HAP-1 (cell line): ENCODE data around the gene AK8.
"Not testable (repeated sequence)": the region's sequence is repeated elsewhere in the genome, so short reads cannot be mapped to it uniquely, and the experiment has no call there.

ENCODE experiments used
- DNase-seq, 2 experiments: peaks; one replicate each; pipeline ENCODE4 v3.0.0-alpha.2; 2016 to 2020; ENCODE audit warnings: low spot score in 2 of 2
- H3K27me3 ChIP-seq: fragments of 250-450 bp; sonication (Bioruptor Pico); 2 replicates; pipeline ENCODE4 v1.5.1; 2020; ENCODE audit warnings: low read depth, mild to moderate bottlenecking, moderate library complexity
- H3K36me3 ChIP-seq: fragments of 250-450 bp; sonication (Bioruptor Pico); replicated peaks from 2 replicates; pipeline ENCODE4 v1.5.1; 2020; ENCODE audit warnings: mild to moderate bottlenecking
- H3K4me1 ChIP-seq: fragments of 250-450 bp; sonication (Bioruptor Pico); 2 replicates; pipeline ENCODE4 v1.5.1; 2020; ENCODE audit warnings: mild to moderate bottlenecking
- H3K4me3 ChIP-seq: fragments of 250-450 bp; sonication (Bioruptor Pico); 2 replicates; pipeline ENCODE4 v1.5.1; 2020; ENCODE audit warnings: mild to moderate bottlenecking, moderate library complexity
- H3K9me3 ChIP-seq: fragments of 250-450 bp; sonication (Bioruptor Pico); 2 replicates; pipeline ENCODE4 v1.5.1; 2020; ENCODE audit warnings: mild to moderate bottlenecking, moderate library complexity
- in situ Hi-C: fragments of 300-500 bp; cut with MboI; formaldehyde crosslinking; loops from 3 replicates; pipeline ENCODE4 v1.14.3; 2020; ENCODE audit warnings: low sequenced_read_pairs, inconsistent platforms, mixed read lengths

Gene AK8

GRCh38 chr9:132711846-132712245, 166.2 kb downstream of the AK8 start:
- Histone ChIP-seq H3K27me3 (no peaks in the 10 kb centered on the region; the same call in 1 of the 2 replicates), H3K4me3 (no peak overlapping the region), H3K36me3 (no peaks in the 10 kb centered on the region), H3K4me1 (no peaks in the 10 kb centered on the region), H3K9me3 (no peaks in the 10 kb centered on the region)
- in situ Hi-C loops: no loop called here
- DNase-seq: no peak

- in situ Hi-C loops, DNase-seq, H3K4me1 ChIP-seq: not testable (repeated sequence)
Observed at GRCh38 chr9:132711152-132711551, 166.9 kb downstream of the AK8 start.

GRCh38 chr9:132710333-132710732, 167.8 kb downstream of the AK8 start:
- DNase-seq: peak in 1 of 2 experiments; percentile 16
- no peak overlapping the region for H3K4me3 ChIP-seq
- H3K9me3 ChIP-seq: no peaks in the 10 kb centered on the region
- no peaks in the 10 kb centered on the region for H3K4me1 ChIP-seq
- no peaks in the 10 kb centered on the region; the same call in 1 of the 2 replicates for H3K27me3 ChIP-seq
- no peaks in the 10 kb centered on the region for H3K36me3 ChIP-seq
- in situ Hi-C loops: no loop called here

More at GRCh38 chr9:132711152-132711551, 166.9 kb downstream of the AK8 start:
- H3K4me3 ChIP-seq, H3K27me3 ChIP-seq, H3K9me3 ChIP-seq, H3K36me3 ChIP-seq: not testable (repeated sequence)

GRCh38 chr9:132708769-132709430, 169.2 kb downstream of the AK8 start:
- H3K4me1 ChIP-seq: no peaks in the 10 kb centered on the region
- no peaks in the 10 kb centered on the region for H3K9me3 ChIP-seq
- H3K4me3 ChIP-seq: no peak overlapping the region
- in situ Hi-C loops: no loop called here
- DNase-seq: no peak
- H3K36me3 ChIP-seq: no peaks in the 10 kb centered on the region
- H3K27me3 ChIP-seq: no peaks in the 10 kb centered on the region; the same call in 1 of the 2 replicates

DNA sequence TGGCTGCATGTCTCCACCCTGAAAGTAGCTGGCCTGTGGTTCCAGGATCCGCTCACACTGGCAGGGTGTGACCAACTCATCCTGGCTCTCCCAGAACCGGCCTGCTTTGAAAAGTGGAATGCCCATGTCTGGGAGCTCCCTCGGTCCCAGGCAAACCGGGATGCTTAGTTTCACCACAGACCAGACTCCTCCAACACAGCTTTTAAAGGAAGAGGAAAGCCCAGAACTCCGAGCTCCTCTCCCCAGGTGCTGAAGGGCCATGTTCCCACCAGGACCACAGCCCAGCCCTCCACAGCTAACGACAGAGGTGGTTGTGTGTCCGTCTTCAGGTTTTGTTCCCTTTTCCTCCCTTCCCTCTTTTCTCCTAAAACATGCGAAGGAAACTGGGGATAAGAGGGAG, 169.8 kb downstream of the AK8 start:
- Histone ChIP-seq H3K36me3 (no peaks in the 10 kb centered on the region), H3K4me1 (no peaks in the 10 kb centered on the region), H3K9me3 (no peaks in the 10 kb centered on the region), H3K27me3 (no peaks in the 10 kb centered on the region; the same call in 1 of the 2 replicates), H3K4me3 (no peak overlapping the region)
- no peak for DNase-seq
- in situ Hi-C loops: no loop called here

GRCh38 chr9:132703336-132703735, 174.7 kb downstream of the AK8 start:
- in situ Hi-C loops: no loop called here
- DNase-seq: no peak
- H3K4me3 ChIP-seq: no peak overlapping the region
- H3K9me3 ChIP-seq: peaks cover 7% of the 10 kb centered on the region
- H3K4me1 ChIP-seq: no peaks in the 10 kb centered on the region
- no peaks in the 10 kb centered on the region for H3K36me3 ChIP-seq
- H3K27me3 ChIP-seq: no peaks in the 10 kb centered on the region

DNA sequence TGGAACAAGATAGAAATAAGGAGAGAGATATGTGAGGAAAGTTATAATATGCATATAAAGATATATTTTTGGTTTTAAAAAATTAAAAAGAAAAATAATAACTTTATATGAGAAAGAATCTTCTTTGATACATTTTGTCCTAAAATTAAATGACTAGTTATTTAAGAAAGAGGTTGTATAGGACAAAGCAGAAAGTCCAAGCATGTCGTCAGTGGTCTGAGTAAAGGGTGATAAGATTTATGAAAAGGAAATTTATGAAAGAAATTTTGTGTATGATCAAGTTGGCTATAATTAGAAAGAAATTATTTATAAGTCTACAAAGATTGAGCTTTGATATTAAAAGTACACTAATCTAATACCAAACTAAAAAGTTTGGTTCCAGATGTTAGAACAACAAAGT, 175.8 kb downstream of the AK8 start:
- Histone ChIP-seq H3K4me1 (no peaks in the 10 kb centered on the region), H3K27me3 (no peaks in the 10 kb centered on the region), H3K9me3 (peaks cover 7% of the 10 kb centered on the region), H3K4me3 (no peak overlapping the region), H3K36me3 (no peaks in the 10 kb centered on the region)
- in situ Hi-C loops: no loop called here
- DNase-seq: no peak

- in situ Hi-C loops: no loop called here
- Histone ChIP-seq H3K9me3 (peaks cover 7% of the 10 kb centered on the region), H3K36me3 (no peaks in the 10 kb centered on the region), H3K4me1 (no peaks in the 10 kb centered on the region), H3K4me3 (no peak overlapping the region), H3K27me3 (no peaks in the 10 kb centered on the region)
- DNase-seq: no peak
Observed at GRCh38 chr9:132699956-132700355, 178.1 kb downstream of the AK8 start.

DNA sequence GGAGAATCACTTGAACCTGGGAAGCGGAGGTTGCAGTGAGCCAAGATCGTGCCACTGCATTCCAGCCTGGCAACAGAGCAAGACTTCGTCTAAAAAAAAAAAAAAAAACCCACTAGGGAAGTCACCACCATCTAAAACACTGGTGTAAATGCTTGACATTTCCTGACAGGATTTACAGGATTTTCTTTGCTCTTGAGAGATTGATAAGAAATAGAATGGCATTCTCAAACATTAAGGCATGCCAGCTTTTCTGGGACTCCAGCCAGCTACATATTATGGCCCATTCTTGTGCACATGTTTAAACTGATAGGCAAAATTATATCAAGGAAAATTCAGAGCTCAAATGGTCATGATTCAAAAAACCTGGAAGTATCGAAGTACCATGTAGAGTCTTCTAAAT, 179.1 kb downstream of the AK8 start:
- no peaks in the 10 kb centered on the region for H3K36me3 ChIP-seq
- H3K27me3 ChIP-seq: no peaks in the 10 kb centered on the region
- H3K4me1 ChIP-seq: no peaks in the 10 kb centered on the region
- DNase-seq: no peak
- H3K9me3 ChIP-seq: peaks cover 7% of the 10 kb centered on the region
- in situ Hi-C loops: no loop called here
- H3K4me3 ChIP-seq: no peak overlapping the region

DNA sequence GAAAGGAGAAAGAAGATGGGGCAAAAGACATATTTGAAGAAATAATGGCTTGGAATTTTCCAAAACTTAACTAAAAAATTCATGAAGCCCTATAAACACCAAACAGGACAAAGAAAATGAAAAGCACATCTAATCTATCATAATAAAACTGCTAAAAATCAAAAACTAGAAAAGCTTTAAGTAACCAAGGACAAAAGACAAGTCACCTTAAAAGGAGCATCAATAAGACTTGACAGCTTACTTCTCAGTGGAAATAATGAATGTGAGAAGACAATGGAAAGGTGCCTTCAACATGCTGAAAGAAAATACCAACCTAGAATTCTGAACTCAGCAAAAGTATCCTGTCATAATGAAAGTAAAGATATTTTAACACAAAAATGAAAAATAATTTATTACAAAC, 180.9 kb downstream of the AK8 start:
- no peaks in the 10 kb centered on the region for H3K4me1 ChIP-seq
- H3K9me3 ChIP-seq: peaks cover 3% of the 10 kb centered on the region
- peaks cover 4% of the 10 kb centered on the region; the same call in 1 of the 2 replicates for H3K36me3 ChIP-seq
- no peaks in the 10 kb centered on the region for H3K27me3 ChIP-seq
- in situ Hi-C loops: no loop called here
- no peak for DNase-seq
- H3K4me3 ChIP-seq: no peak overlapping the region

DNA sequence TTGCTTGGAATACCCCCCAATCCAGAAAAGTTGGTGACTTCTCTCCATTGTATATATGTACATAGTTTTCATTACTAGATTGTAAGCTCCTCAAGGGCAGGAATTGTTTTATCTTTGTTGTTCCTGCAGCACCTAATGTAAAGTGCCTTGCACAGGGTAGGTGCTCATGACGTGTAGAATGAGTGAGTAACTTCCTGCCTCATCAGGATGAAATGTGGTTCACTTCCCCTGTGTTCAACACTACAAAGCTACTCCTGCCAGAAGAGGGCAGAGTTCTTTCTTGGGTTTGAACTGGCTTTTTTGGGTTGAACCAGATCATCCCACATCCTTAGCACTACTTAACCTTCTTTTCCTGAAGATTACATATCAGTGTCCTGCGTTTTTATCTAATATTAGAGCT, 183.9 kb downstream of the AK8 start:
- Histone ChIP-seq H3K27me3 (no peaks in the 10 kb centered on the region), H3K4me1 (no peaks in the 10 kb centered on the region), H3K9me3 (no peaks in the 10 kb centered on the region; the same call in 1 of the 2 replicates), H3K36me3 (peaks cover 26% of the 10 kb centered on the region), H3K4me3 (no peak overlapping the region)
- DNase-seq: no peak
- in situ Hi-C loops: no loop called here

- H3K36me3 ChIP-seq: peaks cover 58% of the 10 kb centered on the region
- H3K4me1 ChIP-seq: no peaks in the 10 kb centered on the region
- H3K4me3 ChIP-seq: no peak overlapping the region
- no peak for DNase-seq
- H3K9me3 ChIP-seq: no peaks in the 10 kb centered on the region
- no peaks in the 10 kb centered on the region for H3K27me3 ChIP-seq
- in situ Hi-C loops: no loop called here
Observed at GRCh38 chr9:132690696-132691095, 187.4 kb downstream of the AK8 start.

DNA sequence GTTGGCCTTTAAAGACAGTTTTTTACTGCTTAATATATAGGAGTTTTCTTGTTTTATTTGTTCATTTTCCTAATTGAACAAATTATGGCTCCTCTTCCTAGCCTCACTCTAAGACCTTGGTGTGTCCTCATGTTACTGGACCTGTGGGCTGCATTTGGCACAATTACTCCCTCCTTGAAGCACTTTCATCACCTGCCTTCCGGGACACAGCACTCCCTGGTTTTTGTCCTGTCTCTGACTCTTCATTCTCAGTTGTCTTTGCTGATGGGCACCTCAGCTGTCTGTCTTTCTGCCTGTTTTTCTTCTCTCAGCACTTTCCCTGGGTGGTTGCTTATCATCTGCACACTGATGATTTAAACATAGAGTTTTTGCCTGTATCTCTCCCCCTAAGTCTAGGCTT, 194.2 kb downstream of the AK8 start:
- no peak for DNase-seq
- Histone ChIP-seq H3K4me3 (no peak overlapping the region), H3K4me1 (no peaks in the 10 kb centered on the region), H3K36me3 (peaks cover 82% of the 10 kb centered on the region), H3K9me3 (no peaks in the 10 kb centered on the region), H3K27me3 (no peaks in the 10 kb centered on the region)
- in situ Hi-C loops: no loop called here

- no peaks in the 10 kb centered on the region for H3K27me3 ChIP-seq
- H3K9me3 ChIP-seq: no peaks in the 10 kb centered on the region
- peaks cover 73% of the 10 kb centered on the region for H3K36me3 ChIP-seq
- no peak overlapping the region for H3K4me3 ChIP-seq
- in situ Hi-C loops: no loop called here
- no peak for DNase-seq
- no peaks in the 10 kb centered on the region for H3K4me1 ChIP-seq
Observed at GRCh38 chr9:132681561-132681960, 196.5 kb downstream of the AK8 start.
